Breast epithelium (tissue), 4 donors: ENCODE data around the gene MROH2A. TPM values are rescaled to one million over a fixed set of nuclear protein-coding genes. Genes with fewer than 3 reads are reported as not detected.

Experiments used
- DNase-seq, 2 donors: peaks; one replicate each; pipeline ENCODE4 v3.0.0-alpha.2; 2019; ENCODE audit warnings: low spot score in 2 of 2
- H3K27ac ChIP-seq, 2 donors: fragments of 200-600 bp; sonication (generic) in 1 of 2; one replicate each; pipeline ENCODE4 v1.5.1; 2016 to 2019; ENCODE audit warnings: mild to moderate bottlenecking in 1 of 2
- H3K27me3 ChIP-seq, 2 donors: fragments of 200-600 bp; sonication (generic) in 1 of 2; one replicate each; pipeline versions ENCODE4 v1.5.1 to v1.6.0; 2017 to 2019; ENCODE audit warnings: control low read depth in 1 of 2, mild to moderate bottlenecking in 1 of 2
- H3K36me3 ChIP-seq: fragments of 200-600 bp; one replicate; pipeline ENCODE4 v1.5.1; 2019
- H3K4me1 ChIP-seq, 2 donors: fragments of 200-600 bp; sonication (generic); one replicate each; pipeline ENCODE4 v1.5.1; 2016 to 2019; ENCODE audit warnings: control low read depth in 1 of 2
- H3K4me3 ChIP-seq, 3 donors: fragments of 200-600 bp; sonication (generic); 1 replicate in 2 of 3; 2 replicates in 1 of 3; pipeline ENCODE4 v1.5.1; 2016 to 2019; ENCODE audit warnings: mild to moderate bottlenecking in 3 of 3, moderate library complexity in 2 of 3
- H3K9me3 ChIP-seq, 2 donors: fragments of 200-600 bp; sonication (generic) in 1 of 2; one replicate each; pipeline ENCODE4 v1.5.1; 2016 to 2019; ENCODE audit warnings: control low read depth in 1 of 2
- POLR2A ChIP-seq: fragments of 450-650 bp; IDR thresholded peaks from one replicate; pipeline ENCODE4 v1.6.1; 2016; ENCODE audit warnings: antibody characterized with exemption, mild to moderate bottlenecking, moderate library complexity
- POLR2AphosphoS5 ChIP-seq, 3 donors: sonication (generic); formaldehyde crosslinking; IDR thresholded peaks; one replicate each; pipeline ENCODE4 v1.6.1; 2017; ENCODE audit warnings: antibody characterized with exemption in 3 of 3
- intact Hi-C: fragments of 100-400 bp; cut with DNase I; formaldehyde crosslinking; loops from one replicate; pipeline ENCODE4 v1.15.1; 2023; ENCODE audit warnings: low total_unique reads
- total RNA-seq, 3 donors: library from RNA; depleted of rRNA; stranded (reverse); fragments of >200 nt; gene quantifications; one replicate each; pipeline ENCODE4 v1.1.0, GENCODE V29; 2016
- TF ChIP-seq, protein P1 (sequence below), 3 donors: fragments of 450-650 bp; IDR thresholded peaks; one replicate each; pipeline ENCODE4 v1.5.1; 2016 to 2017; ENCODE audit warnings: antibody characterized with exemption in 3 of 3, mild to moderate bottlenecking in 3 of 3, moderate library complexity in 3 of 3

Gene MROH2A
- total RNA-seq, 3 donors from 2014 or later: not detected

GRCh38 chr2:233855345-233855744 lies 77.2 kb downstream of the MROH2A start:
- DNase-seq: no peak
- Histone ChIP-seq H3K4me3 (no peak overlapping the region), H3K4me1 (no peaks in the 10 kb centered on the region), H3K9me3 (no peaks in the 10 kb centered on the region), H3K36me3 (no peaks in the 10 kb centered on the region), H3K27me3 (no peaks in the 10 kb centered on the region), H3K27ac (no peak overlapping the region)
- TF ChIP-seq POLR2AphosphoS5 (IDR thresholded peaks at IDR 0.05) (no peak), POLR2A (no peak)
- intact Hi-C loops: no loop called here

DNA sequence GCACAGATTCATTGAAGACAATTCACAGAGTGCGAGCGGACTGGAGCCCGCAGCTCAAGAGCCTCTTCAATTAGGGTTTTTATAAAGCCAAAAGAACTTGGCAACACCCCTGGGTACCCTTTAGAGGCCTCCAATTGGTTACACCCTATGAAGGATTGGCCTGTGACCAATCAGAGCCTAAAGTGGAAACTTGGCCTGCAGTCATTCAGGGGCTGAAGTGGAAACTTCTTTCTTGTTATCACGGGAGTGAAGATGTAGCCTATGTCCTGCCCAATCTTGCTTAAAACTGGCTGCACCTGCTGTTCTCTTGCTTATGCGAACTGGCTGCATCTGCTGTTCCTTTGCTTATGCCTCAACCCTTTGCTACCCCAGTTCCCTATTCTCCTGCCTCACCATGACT lies 78.1 kb downstream of the MROH2A start:
- H3K4me1 ChIP-seq: no peaks in the 10 kb centered on the region
- H3K36me3 ChIP-seq: no peaks in the 10 kb centered on the region
- TF ChIP-seq POLR2A (no peak), POLR2AphosphoS5 (IDR thresholded peaks at IDR 0.05) (no peak)
- TF ChIP-seq, protein P1, sequence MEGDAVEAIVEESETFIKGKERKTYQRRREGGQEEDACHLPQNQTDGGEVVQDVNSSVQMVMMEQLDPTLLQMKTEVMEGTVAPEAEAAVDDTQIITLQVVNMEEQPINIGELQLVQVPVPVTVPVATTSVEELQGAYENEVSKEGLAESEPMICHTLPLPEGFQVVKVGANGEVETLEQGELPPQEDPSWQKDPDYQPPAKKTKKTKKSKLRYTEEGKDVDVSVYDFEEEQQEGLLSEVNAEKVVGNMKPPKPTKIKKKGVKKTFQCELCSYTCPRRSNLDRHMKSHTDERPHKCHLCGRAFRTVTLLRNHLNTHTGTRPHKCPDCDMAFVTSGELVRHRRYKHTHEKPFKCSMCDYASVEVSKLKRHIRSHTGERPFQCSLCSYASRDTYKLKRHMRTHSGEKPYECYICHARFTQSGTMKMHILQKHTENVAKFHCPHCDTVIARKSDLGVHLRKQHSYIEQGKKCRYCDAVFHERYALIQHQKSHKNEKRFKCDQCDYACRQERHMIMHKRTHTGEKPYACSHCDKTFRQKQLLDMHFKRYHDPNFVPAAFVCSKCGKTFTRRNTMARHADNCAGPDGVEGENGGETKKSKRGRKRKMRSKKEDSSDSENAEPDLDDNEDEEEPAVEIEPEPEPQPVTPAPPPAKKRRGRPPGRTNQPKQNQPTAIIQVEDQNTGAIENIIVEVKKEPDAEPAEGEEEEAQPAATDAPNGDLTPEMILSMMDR (IDR thresholded peaks at IDR 0.05): no peak
- no peak for DNase-seq
- no peak overlapping the region for H3K4me3 ChIP-seq
- H3K9me3 ChIP-seq: no peaks in the 10 kb centered on the region
- H3K27me3 ChIP-seq: no peaks in the 10 kb centered on the region
- intact Hi-C loops: no loop called here
- H3K27ac ChIP-seq: no peak overlapping the region

DNA sequence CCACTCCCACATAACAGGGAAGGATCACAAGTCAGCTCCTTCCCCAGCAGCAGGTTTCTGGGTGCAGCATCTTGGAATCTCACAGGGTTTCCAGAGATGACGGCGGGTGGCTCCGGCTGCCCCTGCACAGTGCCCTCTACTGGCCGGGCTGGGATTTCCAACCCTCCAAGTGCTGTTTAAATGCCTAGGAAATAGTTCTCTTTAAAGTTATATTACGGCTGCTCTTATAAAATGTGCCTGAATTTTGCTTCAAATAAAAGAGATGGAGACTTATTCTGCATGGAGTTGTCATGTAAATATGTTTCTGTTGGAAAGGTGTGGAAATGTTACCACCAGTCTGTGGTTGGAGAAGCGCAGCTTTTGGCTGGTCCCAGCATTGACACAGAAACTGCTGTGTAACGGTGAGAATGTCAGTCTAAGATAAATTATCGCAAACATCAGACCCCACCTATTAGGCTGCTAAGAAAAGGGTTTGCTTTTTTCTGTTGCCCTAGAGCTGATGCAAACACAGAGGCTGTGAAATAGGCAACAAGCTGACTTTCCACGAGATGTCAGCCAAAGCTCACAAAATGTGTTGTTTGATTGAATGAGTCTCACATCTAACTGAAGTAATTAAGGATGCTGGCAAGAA lies 79.5 kb downstream of the MROH2A start:
- Histone ChIP-seq H3K36me3 (no peaks in the 10 kb centered on the region), H3K4me1 (no peaks in the 10 kb centered on the region), H3K27ac (no peak overlapping the region), H3K4me3 (no peak overlapping the region), H3K9me3 (no peaks in the 10 kb centered on the region), H3K27me3 (no peaks in the 10 kb centered on the region)
- DNase-seq: no peak
- intact Hi-C loops: no loop called here
- TF ChIP-seq, protein P1 (IDR thresholded peaks at IDR 0.05): no peak
- TF ChIP-seq POLR2AphosphoS5 (IDR thresholded peaks at IDR 0.05) (no peak), POLR2A (no peak)

DNA sequence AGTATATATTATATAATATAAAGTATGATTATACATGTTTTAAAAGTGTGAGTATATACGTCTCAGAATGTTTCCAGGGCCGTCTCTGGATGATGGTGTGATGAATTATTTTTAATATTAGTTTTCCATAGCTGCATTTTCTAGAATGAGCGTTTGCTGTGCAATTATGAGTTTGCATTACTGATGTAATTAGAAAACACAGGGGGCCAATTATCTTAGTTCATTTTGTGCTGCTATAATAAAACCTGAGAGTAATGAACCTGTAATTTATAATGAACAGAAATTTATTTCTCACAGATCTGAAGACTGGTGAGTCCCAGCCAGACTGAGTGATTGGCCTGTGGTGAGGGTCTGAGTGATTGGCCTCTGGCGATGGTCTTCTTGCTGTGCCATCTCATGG lies 80.2 kb downstream of the MROH2A start:
- H3K27ac ChIP-seq: no peak overlapping the region
- H3K27me3 ChIP-seq: no peaks in the 10 kb centered on the region
- DNase-seq: no peak
- no peaks in the 10 kb centered on the region for H3K4me1 ChIP-seq
- TF ChIP-seq POLR2AphosphoS5 (IDR thresholded peaks at IDR 0.05) (no peak), POLR2A (no peak)
- TF ChIP-seq, protein P1 (IDR thresholded peaks at IDR 0.05): no peak
- no peaks in the 10 kb centered on the region for H3K9me3 ChIP-seq
- intact Hi-C loops: no loop called here
- H3K4me3 ChIP-seq: no peak overlapping the region
- H3K36me3 ChIP-seq: no peaks in the 10 kb centered on the region

- Histone ChIP-seq H3K4me3 (no peak overlapping the region), H3K4me1 (no peaks in the 10 kb centered on the region), H3K27me3 (no peaks in the 10 kb centered on the region), H3K27ac (no peak overlapping the region), H3K36me3 (no peaks in the 10 kb centered on the region), H3K9me3 (peaks cover 0 to 7% of the 10 kb centered on the region in 2 donors)
- no peak for DNase-seq
- intact Hi-C loops: no loop called here
- no peak for TF ChIP-seq POLR2A
- TF ChIP-seq, protein P1 (IDR thresholded peaks at IDR 0.05): no peak
- TF ChIP-seq POLR2AphosphoS5 (IDR thresholded peaks at IDR 0.05): no peak
These were observed 84.2 kb downstream of the MROH2A start for GRCh38 chr2:233862261-233862768.
